Stomach (tissue), 4 donors: ENCODE measurements around the gene GNPNAT1.

Source experiments
- CTCF ChIP-seq, 7 experiments: fragments of 450-650 bp in 4 of 7; fragments of 200-600 bp in 3 of 7; sonication (generic) in 3 of 7; IDR thresholded peaks; one replicate each; pipeline ENCODE4 v1.5.1; 2016 to 2019; ENCODE audit warnings: antibody characterized with exemption in 7 of 7, control low read depth in 2 of 7, mild to moderate bottlenecking in 1 of 7
- POLR2AphosphoS5 ChIP-seq, 3 donors: sonication (generic); formaldehyde crosslinking; IDR thresholded peaks; one replicate each; pipeline ENCODE4 v1.6.1; 2016; ENCODE audit warnings: antibody characterized with exemption in 3 of 3

- TF ChIP-seq CTCF (IDR thresholded peaks at IDR 0.05) (no peak), POLR2AphosphoS5 (IDR thresholded peaks at IDR 0.05) (no peak)
Measured at GRCh38 chr14:52836063-52836462, 44.7 kb upstream of the GNPNAT1 start.
